K562 (cell line): ENCODE measurements around the gene SLC16A5. TPM values are rescaled to one million over a fixed set of nuclear protein-coding genes. Genes with fewer than 3 reads are reported as not detected.

ENCODE experiments used
- ARID1B ChIP-seq: fragments of 450-650 bp; IDR thresholded peaks from 2 replicates; pipeline ENCODE4 v1.6.1; 2016; ENCODE audit warnings: antibody characterized with exemption, mild to moderate bottlenecking, inconsistent platforms
- BHLHE40 ChIP-seq: IDR thresholded peaks from 2 replicates; pipeline ENCODE4 v1.6.1; 2011; ENCODE audit warnings: low read length, improper control_type of control experiment
- BRD9 ChIP-seq: fragments of 450-650 bp; IDR thresholded peaks from 2 replicates; pipeline ENCODE4 v1.6.1; 2018; ENCODE audit warnings: low read depth; ENCODE audit not compliant: partially characterized antibody
- BRF2 ChIP-seq: IDR thresholded peaks from 3 replicates; pipeline ENCODE4 v1.6.1; 2011; ENCODE audit warnings: borderline replicate concordance, mild to moderate bottlenecking; ENCODE audit not compliant: insufficient read length, insufficient read depth
- CUX1 ChIP-seq: fragments of 200-800 bp; sonication (Bioruptor generic); IDR thresholded peaks from 2 replicates; pipeline ENCODE4 v1.6.1; 2016; ENCODE audit warnings: missing genetic modification characterization, missing compliant biosample characterization
- HNRNPUL1 ChIP-seq: fragments of 200-400 bp; formaldehyde crosslinking; IDR thresholded peaks from 2 replicates; pipeline ENCODE4 v1.6.1; 2017; ENCODE audit warnings: low read length
- JUN ChIP-seq, 2 experiments: sonication (generic) in 1 of 2; formaldehyde crosslinking in 1 of 2; IDR thresholded peaks; 2 replicates each; pipeline versions ENCODE4 v1.6.1 to v1.8.0; 2012 to 2022; ENCODE audit warnings: borderline replicate concordance in 2 of 2, mild to moderate bottlenecking in 2 of 2, improper control_type of control experiment in 1 of 2, low read depth in 1 of 2, low read length in 1 of 2, missing genetic modification reagents in 1 of 2
- NONO ChIP-seq, 2 experiments: fragments of 200-400 bp in 1 of 2; fragments of 450-650 bp in 1 of 2; formaldehyde crosslinking in 1 of 2; IDR thresholded peaks; 2 replicates each; pipeline ENCODE4 v1.6.1; 2017; ENCODE audit warnings: low read depth in 2 of 2, mild to moderate bottlenecking in 2 of 2, moderate library complexity in 2 of 2, low read length in 1 of 2
- POLR3A ChIP-seq: IDR thresholded peaks from 2 replicates; pipeline ENCODE4 v1.6.1; 2011; ENCODE audit warnings: borderline replicate concordance, mild to moderate bottlenecking, moderate library complexity; ENCODE audit not compliant: insufficient read length, insufficient read depth; ENCODE audit errors: extremely low read depth
- RBM14 ChIP-seq: fragments of 200-400 bp; formaldehyde crosslinking; IDR thresholded peaks from 2 replicates; pipeline ENCODE4 v1.6.1; 2018; ENCODE audit warnings: low read depth, mild to moderate bottlenecking, low read length, moderate library complexity, borderline replicate concordance; ENCODE audit not compliant: insufficient read depth
- RCOR1 ChIP-seq, 2 experiments: IDR thresholded peaks; 2 replicates each; pipeline ENCODE4 v1.6.1; 2012; ENCODE audit warnings: low read depth in 2 of 2, low read length in 2 of 2, borderline replicate concordance in 1 of 2, improper control_type of control experiment in 1 of 2
- RNF2 ChIP-seq: sonication (generic); IDR thresholded peaks from 2 replicates; pipeline ENCODE4 v1.6.1; 2016
- TEAD4 ChIP-seq, 2 experiments: sonication (generic) in 1 of 2; formaldehyde crosslinking in 1 of 2; IDR thresholded peaks; 2 replicates each; pipeline versions ENCODE4 v1.6.1 to v1.8.0; 2012 to 2022; ENCODE audit warnings: borderline replicate concordance in 1 of 2, inconsistent platforms in 1 of 2, low read length in 1 of 2, mild to moderate bottlenecking in 1 of 2, missing genetic modification reagents in 1 of 2
- ZNF384 ChIP-seq: IDR thresholded peaks from 2 replicates; pipeline ENCODE4 v1.6.1; 2012; ENCODE audit warnings: low read depth, low read length, improper control_type of control experiment
- ZNF436 ChIP-seq: fragments of 250-450, 450-650 bp; sonication (Bioruptor Pico); formaldehyde crosslinking; IDR thresholded peaks from 2 replicates; pipeline ENCODE4 v1.7.0; 2020; ENCODE audit warnings: mild to moderate bottlenecking
- ZNF57 ChIP-seq: fragments of 450-650 bp; formaldehyde crosslinking; IDR thresholded peaks from 2 replicates; pipeline ENCODE4 v1.4.0; 2020; ENCODE audit warnings: mild to moderate bottlenecking, moderate library complexity
- ZNF583 ChIP-seq: fragments of 250-450 bp; sonication (Bioruptor Pico); IDR thresholded peaks from 2 replicates; pipeline ENCODE4 v1.4.0; 2020
- ZNF780A ChIP-seq: fragments of 250-450 bp; sonication (Bioruptor Pico); IDR thresholded peaks from 2 replicates; pipeline ENCODE4 v1.5.0; 2021; ENCODE audit warnings: mild to moderate bottlenecking
- ZSCAN29 ChIP-seq: fragments of 450-650 bp; IDR thresholded peaks from 2 replicates; pipeline ENCODE4 v1.6.1; 2017
- polyA plus RNA-seq, 8 experiments: library from polyadenylated mRNA; depleted of rRNA in 4 of 8; stranded (reverse) in 5 of 8; unstranded in 3 of 8; fragments of >200 nt; fragmentation: Nextera tagmentation in 2 of 8; fragmentation: Illumina TruSeq in 1 of 8; extraction: Ambion mirVana in 2 of 8; extraction: Trizol in 1 of 8; gene quantifications; 2 replicates each; pipeline versions ENCODE4 v1.2.1 to v1.2.3, GENCODE V29; 2011 to 2014; ENCODE audit warnings: inconsistent platforms in 1 of 8, missing spikeins in 1 of 8
- total RNA-seq, 7 experiments: library from RNA; depleted of rRNA in 6 of 7; stranded (reverse); fragments of >200 nt in 6 of 7; fragmentation: Illumina TruSeq in 2 of 7; extraction: Trizol in 2 of 7; gene quantifications; 2 replicates each; pipeline versions ENCODE4 v1.2.1 to v1.2.3, GENCODE V29; 2011 to 2021; ENCODE audit warnings: low replicate concordance in 1 of 7
- TF ChIP-seq, protein P1 (sequence below): fragments of 250-450 bp; sonication (Bioruptor Pico); IDR thresholded peaks from 2 replicates; pipeline ENCODE4 v1.8.0; 2022; ENCODE audit warnings: moderate library complexity, mild to moderate bottlenecking, inconsistent platforms

Gene SLC16A5
- total and polyA plus RNA-seq, 9 of the 15 experiments (the other 6 are each of a cell fraction or from before 2014, with no cell fraction given), result 0.06 to 2.6 (median 0.91) TPM

DNA sequence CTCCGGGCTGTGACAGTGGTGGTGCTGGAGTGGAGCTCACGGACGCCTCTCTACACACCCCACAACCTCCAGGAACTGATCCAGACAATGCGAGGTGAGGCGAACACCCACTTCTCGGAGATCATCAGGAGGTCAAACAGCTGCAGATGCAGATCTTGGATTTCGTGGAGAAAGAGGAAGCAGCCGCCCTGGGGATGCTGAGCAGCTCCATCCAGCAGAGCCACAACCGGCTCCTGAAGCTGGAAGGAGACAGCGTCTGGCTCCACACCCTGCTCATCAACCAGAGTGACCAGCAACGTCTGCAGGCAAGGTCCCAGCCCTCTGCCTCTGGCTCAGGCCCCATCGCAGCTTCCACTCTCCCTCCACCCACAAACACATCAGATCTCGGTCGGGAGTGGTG is 13.2 kb upstream of the SLC16A5 start (continued):
- no peak for TF ChIP-seq BRF2
- TF ChIP-seq ZNF57 (CRISPR knock-in tag), result no peak
- no peak for TF ChIP-seq RBM14
- TF ChIP-seq POLR3A, result no peak
- no peak for TF ChIP-seq CUX1 (CRISPR knock-in tag)
- no peak for TF ChIP-seq RNF2
- TF ChIP-seq HNRNPUL1, result no peak
- peak; percentile 67 for TF ChIP-seq ARID1B
- TF ChIP-seq, protein P1, sequence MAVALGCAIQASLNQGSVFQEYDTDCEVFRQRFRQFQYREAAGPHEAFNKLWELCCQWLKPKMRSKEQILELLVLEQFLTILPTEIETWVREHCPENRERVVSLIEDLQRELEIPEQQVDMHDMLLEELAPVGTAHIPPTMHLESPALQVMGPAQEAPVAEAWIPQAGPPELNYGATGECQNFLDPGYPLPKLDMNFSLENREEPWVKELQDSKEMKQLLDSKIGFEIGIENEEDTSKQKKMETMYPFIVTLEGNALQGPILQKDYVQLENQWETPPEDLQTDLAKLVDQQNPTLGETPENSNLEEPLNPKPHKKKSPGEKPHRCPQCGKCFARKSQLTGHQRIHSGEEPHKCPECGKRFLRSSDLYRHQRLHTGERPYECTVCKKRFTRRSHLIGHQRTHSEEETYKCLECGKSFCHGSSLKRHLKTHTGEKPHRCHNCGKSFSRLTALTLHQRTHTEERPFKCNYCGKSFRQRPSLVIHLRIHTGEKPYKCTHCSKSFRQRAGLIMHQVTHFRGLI (CRISPR knock-in tag), result no peak
- no peak for TF ChIP-seq NONO (IDR thresholded peaks at IDR 0.05; ENCODE audit: low read depth in 2 of 2, low read length in 1 of 2)
- TF ChIP-seq ZNF436 (CRISPR knock-in tag), result no peak
- no peak for TF ChIP-seq ZNF780A (CRISPR knock-in tag)
- 0 out of 2 replicates have a peak, but pooled peaks have one; percentile 35 for TF ChIP-seq BHLHE40
- TF ChIP-seq BRD9, result no peak
- TF ChIP-seq ZSCAN29, result no peak
- TF ChIP-seq TEAD4 (IDR thresholded peaks at IDR 0.05; ENCODE audit: low read length), result peak; percentile 52; the same call in 1 of the 2 replicates
- no peak for TF ChIP-seq TEAD4 (CRISPR knock-in tag; IDR thresholded peaks at IDR 0.05; ENCODE audit: borderline replicate concordance)
- no peak for TF ChIP-seq JUN (IDR thresholded peaks at IDR 0.05; ENCODE audit: borderline replicate concordance, low read depth, low read length)
- no peak for TF ChIP-seq JUN (CRISPR knock-in tag; IDR thresholded peaks at IDR 0.05; ENCODE audit: borderline replicate concordance)
- TF ChIP-seq RCOR1 (IDR thresholded peaks at IDR 0.05; ENCODE audit: borderline replicate concordance in 1 of 2, low read depth in 2 of 2, low read length in 2 of 2), result peak; percentile 32 to 97; a peak in 2 of 4 replicates
- TF ChIP-seq ZNF384, result no peak
- TF ChIP-seq ZNF583 (CRISPR knock-in tag), result no peak
